NCI-H1930 (cell line): Measurements from ENCODE around the gene AASS.

Experiments
- DNase-seq, 2 experiments: peaks; one replicate each; lab custom pipeline; 2025; lab: John Stamatoyannopoulos, UW

AASS gene

GRCh38 chr7:122118757-122119156 is 25.3 kb downstream of the AASS start:
- no peak for DNase-seq

- DNase-seq = no peak
Measured at GRCh38 chr7:122103064-122103463, 41.0 kb downstream of the AASS start.

- no peak for DNase-seq
Measured at GRCh38 chr7:122100021-122100420, 44.0 kb downstream of the AASS start.

DNA sequence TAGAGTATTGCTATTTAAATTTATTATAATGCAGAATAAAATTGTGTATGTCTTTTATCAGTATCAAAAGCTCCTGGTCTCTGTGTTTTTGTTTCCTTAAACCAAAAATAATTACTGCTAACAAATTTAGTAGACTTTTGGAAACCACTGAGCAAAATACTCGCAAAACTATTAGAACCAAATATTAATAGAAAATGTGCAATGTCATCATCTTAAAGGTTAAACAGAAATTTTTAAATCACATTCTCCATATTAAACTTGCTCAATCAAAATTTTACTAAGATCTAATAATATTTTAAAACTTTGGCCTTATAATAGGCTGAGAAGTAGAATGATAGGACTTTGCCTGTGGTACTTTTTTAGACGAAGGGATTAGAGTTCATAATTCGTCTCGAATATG is 48.4 kb downstream of the AASS start:
- DNase-seq = no peak

- DNase-seq = no peak
Measured at GRCh38 chr7:122094549-122094948, 49.5 kb downstream of the AASS start.

DNA sequence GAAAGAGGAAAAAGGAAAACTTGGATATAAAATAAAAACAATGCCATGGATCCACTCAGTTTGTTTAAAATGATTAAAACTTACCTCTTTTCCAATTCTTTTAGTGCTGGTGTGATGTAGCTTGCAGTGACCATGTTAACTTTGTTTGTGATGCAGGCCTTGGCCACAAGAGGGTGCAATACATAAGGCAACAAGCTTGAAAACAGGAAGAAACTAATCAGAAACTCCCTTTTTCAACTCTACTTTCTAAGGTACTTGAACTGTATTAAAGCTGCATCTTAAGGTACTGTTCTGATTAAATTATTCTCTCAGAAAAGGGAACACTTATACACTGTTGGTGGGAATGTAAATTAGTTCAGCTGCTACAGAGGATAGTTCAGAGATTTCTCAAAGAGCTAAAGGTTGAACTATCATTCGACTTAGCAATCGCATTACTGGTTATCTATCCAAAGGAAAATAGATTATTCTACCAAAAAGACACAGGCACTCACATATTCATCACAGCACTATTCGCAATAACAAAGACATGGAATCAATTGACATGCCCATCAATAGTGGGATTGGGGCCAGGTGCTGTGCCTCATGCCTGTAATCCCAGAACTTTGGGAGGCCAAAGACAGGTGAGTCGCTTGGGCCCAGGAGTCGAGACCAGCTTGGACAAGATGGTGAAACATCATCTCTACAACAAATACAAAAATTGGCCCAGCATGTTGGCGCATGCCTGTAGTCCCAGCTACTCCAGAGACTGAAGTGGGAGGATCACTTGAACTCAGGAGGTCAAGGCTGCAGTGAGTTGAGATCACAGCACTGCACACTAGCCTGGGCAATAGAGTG is 50.9 kb downstream of the AASS start:
- DNase-seq = peak; percentile 8 to 42

- no peak for DNase-seq
Measured at GRCh38 chr7:122082670-122083069, 61.4 kb downstream of the AASS start.

DNA sequence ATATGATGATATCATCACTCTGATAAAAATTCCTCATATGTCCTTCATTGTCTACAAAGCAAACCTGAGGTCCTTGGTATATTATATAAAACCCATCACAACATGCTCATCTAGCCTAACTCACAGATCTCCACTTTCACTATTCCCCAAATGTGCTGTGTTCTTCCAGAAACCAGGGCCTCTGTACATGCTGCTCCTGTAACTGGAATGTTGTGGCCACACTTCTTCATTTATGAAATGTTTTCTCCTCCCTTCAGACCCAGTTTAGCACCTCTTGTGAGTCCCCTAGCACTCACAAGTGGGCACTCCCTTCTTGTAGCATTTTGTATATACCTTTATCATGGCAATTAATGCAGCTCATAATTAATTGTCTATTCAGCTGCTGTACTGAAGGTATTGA is 61.9 kb downstream of the AASS start:
- DNase-seq = no peak

- DNase-seq = no peak
Measured at GRCh38 chr7:122073635-122074034, 70.4 kb downstream of the AASS start.

DNA sequence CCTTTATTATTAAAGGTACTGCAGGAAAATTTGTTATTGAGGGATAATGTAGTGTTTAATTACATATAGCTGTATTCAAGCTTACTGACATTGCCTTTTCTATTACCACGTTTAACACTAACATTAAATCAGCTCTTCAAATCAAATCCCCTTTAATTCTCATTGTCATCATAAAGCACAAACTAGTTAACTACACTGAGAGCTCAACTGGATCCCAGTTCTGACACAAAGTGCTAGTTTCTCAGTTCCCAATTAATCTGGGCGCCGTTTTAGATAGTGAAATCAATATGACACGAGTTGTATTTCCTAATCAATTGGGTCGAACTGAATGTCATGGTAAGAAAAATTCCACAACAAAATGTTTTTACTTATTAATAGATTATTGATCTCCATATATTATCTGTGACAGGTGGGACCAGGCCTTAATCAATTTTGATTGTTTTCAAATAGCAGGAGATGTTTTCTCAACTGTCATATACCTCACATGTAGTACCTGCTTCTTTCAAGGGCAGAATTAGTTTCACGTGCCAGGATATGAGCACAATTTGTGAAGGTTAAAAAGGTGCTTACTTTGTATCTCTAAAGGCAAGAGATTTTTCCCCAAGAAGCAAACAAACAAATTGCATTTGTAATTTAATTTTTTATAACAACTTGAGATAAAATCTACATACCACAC is 71.0 kb downstream of the AASS start:
- DNase-seq = no peak

- no peak for DNase-seq
Measured at GRCh38 chr7:122072272-122072671, 71.8 kb downstream of the AASS start.

DNA sequence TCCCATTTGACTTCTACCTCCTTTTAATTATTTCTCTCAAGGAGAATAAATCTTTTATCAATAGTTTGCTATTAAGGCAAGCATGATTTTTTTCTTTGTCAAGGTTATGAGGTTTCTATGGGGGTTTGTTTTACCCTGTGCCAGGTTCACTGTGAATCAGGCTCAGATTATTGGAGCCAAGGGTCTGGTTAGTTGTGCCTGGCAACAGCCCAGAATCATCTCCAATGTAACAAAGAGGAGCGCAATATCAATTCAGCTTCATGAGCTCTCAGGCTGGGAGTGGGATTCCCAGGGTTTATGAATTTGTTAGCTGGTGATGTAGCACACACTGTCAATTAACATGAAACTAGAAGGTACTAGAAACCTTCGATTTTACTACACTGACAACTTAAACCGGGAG is 73.2 kb downstream of the AASS start:
- no peak for DNase-seq

DNA sequence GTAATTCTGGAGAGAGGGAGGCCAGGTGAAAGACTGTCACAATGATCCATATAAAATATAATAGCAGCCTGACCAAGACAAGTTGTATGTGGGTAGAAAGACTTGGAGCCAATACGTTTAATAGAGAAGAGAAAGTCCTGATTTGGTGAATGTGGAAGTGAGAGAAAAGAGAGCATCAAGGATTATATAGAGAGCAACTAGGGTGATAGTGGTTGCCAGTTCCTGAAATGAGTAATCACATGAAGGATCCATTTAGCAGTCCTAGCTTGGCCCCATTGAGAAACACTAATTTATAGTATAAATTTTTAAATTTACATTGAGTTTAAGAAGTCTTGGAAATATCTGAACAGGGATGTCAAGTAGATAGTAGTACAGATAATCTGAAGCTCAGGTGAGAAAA is 74.0 kb downstream of the AASS start:
- DNase-seq = no peak

GRCh38 chr7:122068999-122069398 is 75.0 kb downstream of the AASS start:
- no peak for DNase-seq

DNA sequence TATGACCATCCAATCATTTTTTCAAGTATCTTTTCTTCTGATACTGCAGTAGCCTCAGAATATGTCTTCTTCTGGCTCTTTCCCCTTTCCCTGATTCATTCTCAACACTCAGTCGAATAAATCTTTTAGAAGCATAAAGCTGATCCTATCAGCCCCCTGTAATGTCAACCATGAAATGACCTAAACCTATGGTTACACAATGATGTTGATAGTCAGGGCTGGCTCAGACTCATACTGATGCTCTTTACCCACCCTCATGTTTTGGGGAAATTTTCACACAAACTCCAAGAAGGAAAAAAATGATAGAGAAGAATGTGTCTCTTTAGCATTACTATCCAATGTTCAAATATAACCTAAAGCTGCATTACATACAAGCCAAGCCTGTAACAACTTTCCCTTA is 76.0 kb downstream of the AASS start:
- DNase-seq = no peak

- DNase-seq = no peak
Measured at GRCh38 chr7:122067077-122067476, 77.0 kb downstream of the AASS start.

DNA sequence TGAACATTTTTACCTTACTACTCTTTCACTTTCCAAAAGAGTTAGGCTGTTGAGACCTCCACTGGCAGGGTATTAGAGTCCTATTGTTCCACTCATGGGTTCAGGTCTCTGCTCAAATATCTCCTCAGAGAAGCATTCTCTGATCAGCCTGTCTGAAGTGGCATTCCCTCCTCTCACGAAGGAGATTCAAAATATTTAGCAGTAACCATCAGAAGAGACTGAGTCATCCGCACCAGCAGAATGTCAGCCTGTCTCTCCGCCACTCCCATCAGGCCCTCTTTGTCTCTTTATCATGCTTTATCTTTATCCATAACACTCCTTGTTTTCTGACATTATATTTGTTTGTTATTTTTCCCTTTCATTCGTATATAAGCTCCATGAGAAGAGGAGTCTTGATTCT is 79.1 kb downstream of the AASS start:
- DNase-seq = no peak

DNA sequence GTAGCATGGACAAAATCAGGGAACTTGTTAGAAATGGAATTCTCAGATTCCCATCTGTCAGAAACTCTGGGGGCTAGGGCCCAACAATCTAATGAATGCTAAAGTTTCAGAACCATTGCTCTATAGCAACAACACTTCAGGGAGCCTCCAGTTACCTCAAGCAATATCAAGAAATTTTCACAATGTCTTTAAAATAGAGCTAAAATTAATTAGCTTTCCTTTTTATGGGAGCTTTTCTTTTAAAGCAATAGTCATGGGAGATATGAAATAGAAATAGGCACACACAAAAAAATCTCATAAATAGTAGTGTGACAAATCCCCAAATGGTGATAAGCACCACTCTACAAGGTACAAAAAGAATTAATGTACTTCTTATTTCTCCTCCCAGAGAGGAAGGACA is 80.9 kb downstream of the AASS start:
- DNase-seq = no peak

- DNase-seq = no peak
Measured at GRCh38 chr7:122059542-122059941, 84.5 kb downstream of the AASS start.

- DNase-seq = no peak
Measured at GRCh38 chr7:122056977-122057376, 87.1 kb downstream of the AASS start.

GRCh38 chr7:122055073-122055472 is 89.0 kb downstream of the AASS start:
- DNase-seq = no peak

GRCh38 chr7:122054393-122054792 is 89.7 kb downstream of the AASS start:
- DNase-seq = no peak

- no peak for DNase-seq
Measured at GRCh38 chr7:122046402-122046801, 97.6 kb downstream of the AASS start.

DNA sequence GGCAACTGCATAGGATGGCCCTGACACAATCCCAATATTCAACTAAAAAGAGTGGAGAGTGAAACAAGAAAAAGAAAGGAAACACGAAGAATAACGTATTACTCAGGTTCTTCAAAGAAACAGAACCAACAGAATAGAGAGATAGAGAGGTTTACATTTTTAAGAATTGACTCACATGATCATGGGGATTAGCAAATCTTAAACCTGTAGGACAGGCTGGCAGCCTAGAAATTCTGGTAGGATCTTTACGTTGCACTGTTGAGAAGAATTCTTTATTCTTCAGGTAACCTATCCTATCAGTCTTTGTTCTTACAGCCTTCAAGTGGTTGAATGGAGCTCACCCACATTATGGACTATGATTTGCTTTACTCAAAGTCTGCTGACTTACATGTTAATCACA is 103.9 kb downstream of the AASS start:
- DNase-seq = no peak
